Mammary epithelial cell (primary cell): Measurements from ENCODE around the gene GPATCH4.

Experiments
- EZH2 ChIP-seq: IDR thresholded peaks from 2 replicates; pipeline ENCODE4 v1.6.1; 2012; ENCODE audit warnings: low read length, inconsistent platforms, borderline replicate concordance
- TF ChIP-seq, protein P1 (sequence below), 2 donors: IDR thresholded peaks in 1 of 2; conservative IDR thresholded peaks in 1 of 2; 2 replicates each; pipeline ENCODE4 v1.5.1; 2011 to 2012; ENCODE audit warnings: inconsistent platforms in 2 of 2, low read length in 2 of 2, mild to moderate bottlenecking in 2 of 2, control low read depth in 1 of 2, low read depth in 1 of 2; ENCODE audit not compliant: insufficient read depth in 1 of 2; ENCODE audit errors: extremely low read depth in 1 of 2

DNA sequence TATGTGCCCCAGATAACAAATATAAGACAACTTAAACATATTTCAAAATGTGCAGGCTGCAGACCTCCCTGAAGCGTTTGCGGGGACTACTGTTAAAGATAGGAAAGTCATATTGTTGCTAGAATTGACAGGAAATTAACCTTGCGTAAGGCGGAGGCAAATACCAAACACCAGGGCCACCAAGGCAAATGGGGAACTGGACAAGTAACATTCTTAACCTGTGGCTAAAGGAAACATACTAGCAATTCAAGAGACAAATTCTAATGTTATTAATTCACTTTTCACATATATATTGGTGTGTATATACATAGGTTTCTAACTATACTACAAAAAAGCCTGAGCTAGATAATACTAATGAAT is 24.8 kb upstream of the GPATCH4 start:
- TF ChIP-seq, protein P1, sequence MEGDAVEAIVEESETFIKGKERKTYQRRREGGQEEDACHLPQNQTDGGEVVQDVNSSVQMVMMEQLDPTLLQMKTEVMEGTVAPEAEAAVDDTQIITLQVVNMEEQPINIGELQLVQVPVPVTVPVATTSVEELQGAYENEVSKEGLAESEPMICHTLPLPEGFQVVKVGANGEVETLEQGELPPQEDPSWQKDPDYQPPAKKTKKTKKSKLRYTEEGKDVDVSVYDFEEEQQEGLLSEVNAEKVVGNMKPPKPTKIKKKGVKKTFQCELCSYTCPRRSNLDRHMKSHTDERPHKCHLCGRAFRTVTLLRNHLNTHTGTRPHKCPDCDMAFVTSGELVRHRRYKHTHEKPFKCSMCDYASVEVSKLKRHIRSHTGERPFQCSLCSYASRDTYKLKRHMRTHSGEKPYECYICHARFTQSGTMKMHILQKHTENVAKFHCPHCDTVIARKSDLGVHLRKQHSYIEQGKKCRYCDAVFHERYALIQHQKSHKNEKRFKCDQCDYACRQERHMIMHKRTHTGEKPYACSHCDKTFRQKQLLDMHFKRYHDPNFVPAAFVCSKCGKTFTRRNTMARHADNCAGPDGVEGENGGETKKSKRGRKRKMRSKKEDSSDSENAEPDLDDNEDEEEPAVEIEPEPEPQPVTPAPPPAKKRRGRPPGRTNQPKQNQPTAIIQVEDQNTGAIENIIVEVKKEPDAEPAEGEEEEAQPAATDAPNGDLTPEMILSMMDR (conservative IDR thresholded peaks at IDR 0.05 in 1 of 2, IDR thresholded peaks at IDR 0.05 in 1 of 2; ENCODE audit: extremely low read depth in 1 of 2, insufficient read depth in 1 of 2, low read depth in 1 of 2, low read length in 2 of 2), result no peak
- no peak for TF ChIP-seq EZH2
